ENCODE data around the gene EMP2.

- no peak for TF ChIP-seq CTCF (conservative IDR thresholded peaks at IDR 0.05 in 1 of 2, IDR thresholded peaks at IDR 0.05 in 1 of 2; ENCODE audit: low read depth in 1 of 2, low read length in 2 of 2)
- TF ChIP-seq EZH2 (IDR thresholded peaks at IDR 0.05; ENCODE audit: low read length, missing control alignments), result no peak
These were observed 1.7 kb downstream of the EMP2 start for GRCh38 chr16:10578474-10579316.

Measured in fibroblast of lung (primary cell).